LNCaP clone FGC (cell line): Measurements from ENCODE around the gene ALPG.
"Not testable (repeated sequence)": the region's sequence is repeated elsewhere in the genome, so short reads cannot be mapped to it uniquely, and the experiment has no call there.

ENCODE experiments used
- DNase-seq: peaks from one replicate; pipeline ENCODE4 v3.0.0-alpha.2; 2011; ENCODE audit warnings: low read depth
- H3K4me3 ChIP-seq: 2 replicates; pipeline ENCODE4 v1.5.1; 2011; ENCODE audit warnings: mild to moderate bottlenecking, low read depth, low read length, control low read depth
- TF ChIP-seq, protein P1 (sequence below): IDR thresholded peaks from 2 replicates; pipeline ENCODE4 v1.5.1; 2012; ENCODE audit warnings: mild to moderate bottlenecking; ENCODE audit not compliant: control insufficient read depth, insufficient read depth; ENCODE audit errors: extremely low read depth

Gene ALPG

GRCh38 chr2:232396683-232397082 lies 10.0 kb upstream of the ALPG start:
- no peak overlapping the region for H3K4me3 ChIP-seq
- TF ChIP-seq, protein P1, sequence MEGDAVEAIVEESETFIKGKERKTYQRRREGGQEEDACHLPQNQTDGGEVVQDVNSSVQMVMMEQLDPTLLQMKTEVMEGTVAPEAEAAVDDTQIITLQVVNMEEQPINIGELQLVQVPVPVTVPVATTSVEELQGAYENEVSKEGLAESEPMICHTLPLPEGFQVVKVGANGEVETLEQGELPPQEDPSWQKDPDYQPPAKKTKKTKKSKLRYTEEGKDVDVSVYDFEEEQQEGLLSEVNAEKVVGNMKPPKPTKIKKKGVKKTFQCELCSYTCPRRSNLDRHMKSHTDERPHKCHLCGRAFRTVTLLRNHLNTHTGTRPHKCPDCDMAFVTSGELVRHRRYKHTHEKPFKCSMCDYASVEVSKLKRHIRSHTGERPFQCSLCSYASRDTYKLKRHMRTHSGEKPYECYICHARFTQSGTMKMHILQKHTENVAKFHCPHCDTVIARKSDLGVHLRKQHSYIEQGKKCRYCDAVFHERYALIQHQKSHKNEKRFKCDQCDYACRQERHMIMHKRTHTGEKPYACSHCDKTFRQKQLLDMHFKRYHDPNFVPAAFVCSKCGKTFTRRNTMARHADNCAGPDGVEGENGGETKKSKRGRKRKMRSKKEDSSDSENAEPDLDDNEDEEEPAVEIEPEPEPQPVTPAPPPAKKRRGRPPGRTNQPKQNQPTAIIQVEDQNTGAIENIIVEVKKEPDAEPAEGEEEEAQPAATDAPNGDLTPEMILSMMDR: no peak
- DNase-seq: no peak

GRCh38 chr2:232398293-232399034 lies 8.2 kb upstream of the ALPG start:
- H3K4me3 ChIP-seq: no peak overlapping the region
- TF ChIP-seq, protein P1: no peak
- DNase-seq: no peak

- peak; percentile 1 for DNase-seq
- TF ChIP-seq, protein P1: no peak
- no peak overlapping the region for H3K4me3 ChIP-seq
Observed at GRCh38 chr2:232400256-232401015, 6.2 kb upstream of the ALPG start.

- no peak overlapping the region for H3K4me3 ChIP-seq
- no peak for DNase-seq
- TF ChIP-seq, protein P1: no peak
Observed at GRCh38 chr2:232402518-232402917, 4.1 kb upstream of the ALPG start.

GRCh38 chr2:232405943-232406510 lies 617 bp upstream of the ALPG start:
- H3K4me3 ChIP-seq: no peak overlapping the region
- no peak for DNase-seq
- TF ChIP-seq, protein P1: no peak

- not testable (repeated sequence) for DNase-seq
Observed at GRCh38 chr2:232407428-232408150, 945 bp downstream of the ALPG start.

GRCh38 chr2:232408269-232408668 lies 1.6 kb downstream of the ALPG start:
- not testable (repeated sequence) for H3K4me3 ChIP-seq, DNase-seq

More at GRCh38 chr2:232407428-232408150, 945 bp downstream of the ALPG start:
- not testable (repeated sequence) for H3K4me3 ChIP-seq

- H3K4me3 ChIP-seq, DNase-seq: not testable (repeated sequence)
Observed at GRCh38 chr2:232409617-232410016, 3.0 kb downstream of the ALPG start.
